BLaER1 (cell line): ENCODE measurements around the gene PTPRD.

Experiments used
- H3K27ac ChIP-seq: shearing (Covaris generic); formaldehyde crosslinking; 2 replicates; pipeline ENCODE4 v1.8.1; 2022
- H3K27me3 ChIP-seq: shearing (Covaris generic); formaldehyde crosslinking; 2 replicates; pipeline ENCODE4 v1.8.1; 2022
- H3K36me3 ChIP-seq: shearing (Covaris generic); formaldehyde crosslinking; 2 replicates; pipeline ENCODE4 v1.8.1; 2022
- H3K4me1 ChIP-seq: shearing (Covaris generic); formaldehyde crosslinking; 2 replicates; pipeline ENCODE4 v1.8.1; 2022
- H3K4me2 ChIP-seq: shearing (Covaris generic); formaldehyde crosslinking; 2 replicates; pipeline ENCODE4 v1.8.1; 2022
- H3K4me3 ChIP-seq: shearing (Covaris generic); formaldehyde crosslinking; 2 replicates; pipeline ENCODE4 v1.8.1; 2022
- H3K9ac ChIP-seq: shearing (Covaris generic); formaldehyde crosslinking; 2 replicates; pipeline ENCODE4 v1.8.1; 2022
- H3K9me3 ChIP-seq: shearing (Covaris generic); formaldehyde crosslinking; 2 replicates; pipeline ENCODE4 v1.8.1; 2022
- H4K20me1 ChIP-seq: shearing (Covaris generic); formaldehyde crosslinking; 2 replicates; pipeline ENCODE4 v1.8.1; 2022
- Cebpa-rat ChIP-seq: shearing (Covaris generic); IDR thresholded peaks from 2 replicates; pipeline ENCODE4 v1.8.1; 2022

Gene PTPRD

DNA sequence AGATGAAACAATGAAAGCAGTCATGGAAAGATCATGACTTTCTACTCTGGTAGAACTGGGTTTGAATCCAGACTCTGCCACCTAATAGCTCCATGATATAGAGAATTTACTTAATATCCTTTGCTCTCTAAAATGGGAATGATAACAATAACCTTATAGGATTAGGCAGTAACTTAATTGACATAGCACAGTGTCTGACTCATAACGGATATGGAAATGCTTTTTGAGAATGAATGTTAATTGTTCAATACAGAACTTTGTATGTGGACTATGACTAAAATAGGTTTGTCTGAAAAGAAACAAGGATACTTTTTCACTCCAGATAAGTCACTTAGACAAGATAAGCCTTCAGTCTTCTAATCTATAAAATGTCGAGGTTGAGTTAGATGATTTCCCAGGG, 330.7 kb downstream of the PTPRD start:
- TF ChIP-seq Cebpa-rat: no peak

DNA sequence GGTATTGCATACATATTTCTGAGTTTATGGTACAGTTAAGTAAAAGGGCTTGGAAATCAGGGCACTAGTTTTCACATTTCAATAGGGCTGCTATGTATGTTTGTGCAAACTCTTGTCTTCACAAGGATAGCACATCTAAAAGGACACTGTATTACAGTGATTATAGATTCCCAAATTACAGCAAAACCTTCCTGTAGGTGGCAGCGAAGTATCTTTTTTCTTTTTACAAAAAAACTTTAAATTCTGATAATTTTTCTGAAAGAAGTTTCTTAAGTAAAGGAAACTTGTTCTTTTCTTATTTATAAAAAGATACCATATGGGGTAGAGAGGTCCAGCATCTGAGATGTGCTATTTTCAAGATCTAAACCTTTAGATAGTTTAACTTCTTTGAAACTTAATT, 337.8 kb downstream of the PTPRD start:
- Histone ChIP-seq H3K4me1 (peaks cover 25% of the 10 kb centered on the region), H3K4me2 (peak overlapping the region; percentile 74), H3K9ac (no peak overlapping the region), H3K27me3 (no peaks in the 10 kb centered on the region), H3K9me3 (no peaks in the 10 kb centered on the region), H3K4me3 (no peak overlapping the region), H4K20me1 (no peaks in the 10 kb centered on the region), H3K27ac (0 out of 2 replicates have a peak overlapping the region, but pooled peaks have one; percentile 23), H3K36me3 (no peaks in the 10 kb centered on the region)
- no peak for TF ChIP-seq Cebpa-rat

More for the DNA sequence above, 330.7 kb downstream of the PTPRD start:
- Histone ChIP-seq H3K27me3 (no peaks in the 10 kb centered on the region), H3K9me3 (no peaks in the 10 kb centered on the region), H3K4me1 (no peaks in the 10 kb centered on the region), H3K27ac (no peak overlapping the region), H3K4me2 (no peak overlapping the region), H4K20me1 (no peaks in the 10 kb centered on the region), H3K4me3 (no peak overlapping the region), H3K9ac (no peak overlapping the region), H3K36me3 (no peaks in the 10 kb centered on the region)

- Histone ChIP-seq H3K9me3 (no peaks in the 10 kb centered on the region), H3K36me3 (no peaks in the 10 kb centered on the region), H3K4me1 (peaks cover 25% of the 10 kb centered on the region), H3K27ac (peak overlapping the region; percentile 23; the same call in 1 of the 2 replicates), H4K20me1 (no peaks in the 10 kb centered on the region), H3K4me3 (no peak overlapping the region), H3K27me3 (no peaks in the 10 kb centered on the region), H3K4me2 (peak overlapping the region; percentile 74), H3K9ac (no peak overlapping the region; the same call in 1 of the 2 replicates)
- TF ChIP-seq Cebpa-rat: no peak
Observed at GRCh38 chr9:10274175-10274574, 338.6 kb downstream of the PTPRD start.

DNA sequence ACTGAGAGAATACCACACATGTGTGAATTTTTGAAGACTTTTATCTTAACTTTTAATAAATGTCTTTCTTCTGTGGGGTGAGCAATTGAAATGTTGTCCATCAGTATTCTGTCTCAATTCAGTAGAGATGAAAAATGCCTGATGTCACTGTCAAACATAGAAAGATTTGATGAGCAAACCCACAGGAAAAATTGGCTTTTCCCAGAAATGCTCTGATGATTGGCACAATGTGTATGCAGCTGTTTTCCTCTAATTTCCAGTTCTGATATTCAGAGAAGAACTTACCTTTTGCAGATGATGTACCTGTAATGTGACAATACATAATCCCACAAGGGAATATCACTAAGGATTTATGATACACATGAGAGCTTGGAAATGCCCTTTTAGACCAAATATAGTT, 340.0 kb downstream of the PTPRD start:
- Histone ChIP-seq H3K27me3 (no peaks in the 10 kb centered on the region), H3K9me3 (no peaks in the 10 kb centered on the region), H3K4me3 (no peak overlapping the region), H3K27ac (no peak overlapping the region), H4K20me1 (no peaks in the 10 kb centered on the region), H3K4me1 (peaks cover 25% of the 10 kb centered on the region), H3K4me2 (no peak overlapping the region), H3K36me3 (no peaks in the 10 kb centered on the region), H3K9ac (no peak overlapping the region)
- TF ChIP-seq Cebpa-rat: no peak

- Histone ChIP-seq H3K4me1 (peaks cover 4% of the 10 kb centered on the region), H3K4me2 (no peak overlapping the region), H3K36me3 (no peaks in the 10 kb centered on the region), H3K4me3 (no peak overlapping the region), H3K27me3 (no peaks in the 10 kb centered on the region), H4K20me1 (no peaks in the 10 kb centered on the region), H3K9me3 (peaks cover 4% of the 10 kb centered on the region), H3K9ac (no peak overlapping the region), H3K27ac (no peak overlapping the region)
- TF ChIP-seq Cebpa-rat: no peak
Observed at GRCh38 chr9:10268531-10269485, 344.0 kb downstream of the PTPRD start.

DNA sequence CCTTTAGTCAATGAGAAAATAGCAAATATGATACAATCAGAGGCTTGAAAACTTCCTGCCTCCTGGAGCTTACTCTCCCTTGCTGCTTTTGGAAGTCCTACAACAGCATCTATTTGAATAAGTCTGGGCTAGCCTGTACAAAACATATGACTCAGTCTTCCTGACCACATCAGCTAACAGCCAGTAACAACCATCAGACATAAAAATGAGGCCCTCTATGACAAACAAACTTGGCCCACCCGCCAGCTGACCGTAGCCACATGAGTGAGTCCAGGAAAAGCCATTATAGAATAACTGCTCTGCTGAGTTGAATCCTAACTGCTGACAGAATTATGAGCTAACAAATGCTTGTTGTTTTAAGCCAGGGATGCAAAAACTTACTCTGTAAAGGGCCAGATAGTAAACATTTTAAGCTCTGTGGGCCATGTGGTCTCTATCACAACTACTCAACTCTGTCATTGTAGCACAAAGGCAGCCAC, 347.6 kb downstream of the PTPRD start:
- no peaks in the 10 kb centered on the region for H3K4me1 ChIP-seq
- no peaks in the 10 kb centered on the region for H3K27me3 ChIP-seq
- H3K9ac ChIP-seq: no peak overlapping the region
- H3K27ac ChIP-seq: no peak overlapping the region
- H3K9me3 ChIP-seq: peaks cover 14% of the 10 kb centered on the region
- TF ChIP-seq Cebpa-rat: no peak
- H4K20me1 ChIP-seq: no peaks in the 10 kb centered on the region
- no peaks in the 10 kb centered on the region for H3K36me3 ChIP-seq
- no peak overlapping the region for H3K4me3 ChIP-seq
- H3K4me2 ChIP-seq: no peak overlapping the region

DNA sequence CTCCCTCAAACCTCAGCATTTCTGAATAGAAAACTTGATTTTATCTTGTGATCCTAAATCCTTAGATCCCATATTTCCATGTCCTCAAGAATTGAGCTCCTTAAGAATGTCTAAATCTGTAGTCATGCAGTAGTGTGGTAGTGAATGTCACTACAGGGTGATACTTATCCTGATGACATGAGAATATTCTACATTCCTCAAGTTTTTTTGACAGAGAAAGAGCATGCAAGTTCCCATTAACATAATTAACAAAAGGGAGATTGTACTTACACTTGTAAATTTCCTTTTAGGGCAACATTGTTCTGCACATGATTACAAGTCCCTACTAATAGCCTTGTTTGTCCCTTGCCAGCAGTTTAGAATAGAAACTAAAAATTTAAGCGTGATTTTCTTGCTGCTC, 352.3 kb downstream of the PTPRD start:
- Histone ChIP-seq H3K4me2 (no peak overlapping the region), H3K9ac (no peak overlapping the region), H3K36me3 (no peaks in the 10 kb centered on the region), H3K27ac (no peak overlapping the region), H3K9me3 (peaks cover 14% of the 10 kb centered on the region), H4K20me1 (no peaks in the 10 kb centered on the region), H3K4me1 (no peaks in the 10 kb centered on the region), H3K4me3 (no peak overlapping the region), H3K27me3 (no peaks in the 10 kb centered on the region)
- TF ChIP-seq Cebpa-rat: no peak

GRCh38 chr9:10259668-10260067, 353.1 kb downstream of the PTPRD start:
- Histone ChIP-seq H3K27me3 (no peaks in the 10 kb centered on the region), H3K9me3 (peaks cover 14% of the 10 kb centered on the region), H3K4me2 (no peak overlapping the region), H3K4me3 (no peak overlapping the region), H3K36me3 (no peaks in the 10 kb centered on the region), H4K20me1 (no peaks in the 10 kb centered on the region), H3K9ac (no peak overlapping the region), H3K4me1 (no peaks in the 10 kb centered on the region), H3K27ac (no peak overlapping the region)
- no peak for TF ChIP-seq Cebpa-rat

GRCh38 chr9:10255758-10256157, 357.0 kb downstream of the PTPRD start:
- Histone ChIP-seq H3K4me2 (no peak overlapping the region), H4K20me1 (no peaks in the 10 kb centered on the region), H3K4me1 (no peaks in the 10 kb centered on the region), H3K9ac (no peak overlapping the region), H3K4me3 (no peak overlapping the region), H3K27me3 (no peaks in the 10 kb centered on the region), H3K9me3 (no peaks in the 10 kb centered on the region), H3K27ac (no peak overlapping the region), H3K36me3 (no peaks in the 10 kb centered on the region)
- TF ChIP-seq Cebpa-rat: no peak

DNA sequence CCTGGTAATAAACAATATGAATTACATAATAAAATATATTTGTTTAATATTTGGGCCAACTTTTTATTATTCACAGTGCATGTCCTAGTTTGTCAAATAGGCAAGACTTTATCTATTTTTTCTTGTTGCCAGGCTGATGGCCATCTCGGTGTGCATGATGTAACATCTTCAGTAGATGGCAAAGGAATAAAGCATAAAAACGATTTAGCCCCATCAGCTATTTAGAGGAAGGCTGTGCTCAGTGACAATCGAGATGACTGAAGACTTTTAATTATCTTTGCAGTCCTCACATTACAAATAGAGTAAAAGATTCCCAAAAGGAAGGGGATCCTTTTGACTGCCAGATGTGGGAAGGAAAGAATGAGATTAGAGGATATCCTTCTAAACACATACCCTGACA, 358.5 kb downstream of the PTPRD start:
- Histone ChIP-seq H3K36me3 (no peaks in the 10 kb centered on the region), H3K27me3 (no peaks in the 10 kb centered on the region), H3K9ac (no peak overlapping the region), H3K4me1 (no peaks in the 10 kb centered on the region), H3K27ac (no peak overlapping the region), H3K4me2 (no peak overlapping the region), H4K20me1 (no peaks in the 10 kb centered on the region), H3K9me3 (no peaks in the 10 kb centered on the region), H3K4me3 (no peak overlapping the region)
- no peak for TF ChIP-seq Cebpa-rat
